ENCODE data around the gene RFFL.

RFFL gene

DNA sequence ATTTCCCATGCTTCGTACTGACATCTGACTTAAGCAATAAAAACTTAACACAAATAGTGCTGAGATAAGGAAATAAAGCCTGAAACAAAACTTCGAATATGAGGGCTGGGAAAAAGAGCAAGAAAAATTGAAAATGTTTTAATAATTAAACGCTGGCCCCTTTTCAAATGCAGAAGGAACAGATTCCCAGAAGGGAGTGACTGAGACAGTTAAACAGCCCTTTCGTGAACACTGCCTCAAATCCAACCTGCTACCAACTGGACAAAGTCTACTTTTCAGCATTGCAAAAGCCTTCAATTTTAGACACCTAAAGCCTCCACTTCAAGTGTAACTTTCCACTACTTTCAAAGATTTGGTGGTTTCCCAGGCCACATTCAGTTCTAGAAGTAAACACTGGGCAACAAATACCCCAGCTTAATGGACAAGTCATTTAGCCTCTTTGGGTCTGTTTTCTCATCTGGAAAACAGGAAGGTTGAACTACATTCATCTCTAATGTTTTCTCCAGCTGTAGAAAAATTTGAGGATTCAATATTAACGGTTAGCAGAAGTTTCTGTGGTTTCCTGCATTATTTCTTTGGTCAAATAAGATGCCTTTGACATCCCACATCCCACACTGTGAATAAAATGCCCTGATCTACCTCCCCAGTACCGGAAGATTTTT lies 11.8 kb downstream of the RFFL start:
- Histone ChIP-seq H3K4me3 (ENCODE audit: low read depth, low read length) (no peak overlapping the region), H3K27ac (peak overlapping the region; percentile 20)
- peak; percentile 4 for DNase-seq

DNA sequence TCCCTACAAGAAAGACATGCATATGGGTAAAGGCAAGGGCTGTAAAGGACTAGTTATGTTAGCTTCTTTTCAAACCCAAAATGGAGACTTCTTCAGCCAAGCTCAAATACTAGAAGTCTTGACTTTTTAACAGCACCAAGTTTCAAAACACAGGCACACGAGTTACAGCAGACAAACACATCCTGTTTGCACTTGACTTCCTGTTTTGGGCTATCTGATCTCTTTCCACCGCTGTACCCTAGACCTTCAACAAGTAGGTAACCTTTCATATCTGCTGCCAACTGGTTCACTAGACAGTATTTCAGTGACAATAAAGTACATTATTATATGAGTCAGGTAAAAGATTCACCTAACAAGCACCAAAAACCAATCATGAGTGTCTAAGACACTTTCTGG lies 12.3 kb downstream of the RFFL start:
- Histone ChIP-seq H3K27ac (peak overlapping the region; percentile 20), H3K36me3 (replicated peaks) (no peaks in the 10 kb centered on the region), H3K27me3 (replicated peaks) (no peaks in the 10 kb centered on the region), H3K4me3 (ENCODE audit: low read depth, low read length) (no peak overlapping the region)
- TF ChIP-seq, protein P1, sequence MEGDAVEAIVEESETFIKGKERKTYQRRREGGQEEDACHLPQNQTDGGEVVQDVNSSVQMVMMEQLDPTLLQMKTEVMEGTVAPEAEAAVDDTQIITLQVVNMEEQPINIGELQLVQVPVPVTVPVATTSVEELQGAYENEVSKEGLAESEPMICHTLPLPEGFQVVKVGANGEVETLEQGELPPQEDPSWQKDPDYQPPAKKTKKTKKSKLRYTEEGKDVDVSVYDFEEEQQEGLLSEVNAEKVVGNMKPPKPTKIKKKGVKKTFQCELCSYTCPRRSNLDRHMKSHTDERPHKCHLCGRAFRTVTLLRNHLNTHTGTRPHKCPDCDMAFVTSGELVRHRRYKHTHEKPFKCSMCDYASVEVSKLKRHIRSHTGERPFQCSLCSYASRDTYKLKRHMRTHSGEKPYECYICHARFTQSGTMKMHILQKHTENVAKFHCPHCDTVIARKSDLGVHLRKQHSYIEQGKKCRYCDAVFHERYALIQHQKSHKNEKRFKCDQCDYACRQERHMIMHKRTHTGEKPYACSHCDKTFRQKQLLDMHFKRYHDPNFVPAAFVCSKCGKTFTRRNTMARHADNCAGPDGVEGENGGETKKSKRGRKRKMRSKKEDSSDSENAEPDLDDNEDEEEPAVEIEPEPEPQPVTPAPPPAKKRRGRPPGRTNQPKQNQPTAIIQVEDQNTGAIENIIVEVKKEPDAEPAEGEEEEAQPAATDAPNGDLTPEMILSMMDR (IDR thresholded peaks at IDR 0.05; ENCODE audit: low read depth, low read length, missing control alignments) = no peak
- DNase-seq = no peak
- in situ Hi-C loops (cut with HindIII; ENCODE audit: low pct_ligation_motif_present, low sequenced_read_pairs) = no loop called here

More for the DNA sequence above, 11.8 kb downstream of the RFFL start:
- TF ChIP-seq, protein P1 (IDR thresholded peaks at IDR 0.05; ENCODE audit: low read depth, low read length, missing control alignments) = no peak
- Histone ChIP-seq H3K36me3 (replicated peaks) (no peaks in the 10 kb centered on the region), H3K27me3 (replicated peaks) (no peaks in the 10 kb centered on the region)
- in situ Hi-C loops (cut with HindIII; ENCODE audit: low pct_ligation_motif_present, low sequenced_read_pairs) = no loop called here

DNA sequence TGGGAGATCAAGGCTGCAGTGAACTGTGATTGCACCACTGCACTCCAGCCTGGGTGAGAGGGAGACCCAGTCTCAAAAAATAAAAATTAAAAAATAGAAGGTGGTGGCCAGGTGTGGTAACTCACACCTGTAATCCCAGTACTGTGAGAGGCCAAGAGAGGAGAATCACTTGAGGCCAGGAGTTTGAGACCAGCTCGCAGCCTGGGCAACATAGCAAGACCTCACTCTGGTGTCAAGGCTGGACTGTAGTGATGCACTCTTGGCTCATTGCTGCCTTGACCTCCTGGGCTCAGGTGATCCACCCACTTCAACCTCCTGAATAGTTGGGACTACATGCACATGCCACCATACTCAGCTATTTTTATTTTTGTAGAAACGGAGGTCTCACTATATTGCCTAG lies 13.3 kb downstream of the RFFL start:
- Histone ChIP-seq H3K4me3 (ENCODE audit: low read depth, low read length) (no peak overlapping the region), H3K27ac (no peak overlapping the region), H3K36me3 (replicated peaks) (no peaks in the 10 kb centered on the region), H3K27me3 (replicated peaks) (no peaks in the 10 kb centered on the region)
- TF ChIP-seq, protein P1 (IDR thresholded peaks at IDR 0.05; ENCODE audit: low read depth, low read length, missing control alignments) = no peak
- DNase-seq = no peak
- in situ Hi-C loops (cut with HindIII; ENCODE audit: low pct_ligation_motif_present, low sequenced_read_pairs) = no loop called here

DNA sequence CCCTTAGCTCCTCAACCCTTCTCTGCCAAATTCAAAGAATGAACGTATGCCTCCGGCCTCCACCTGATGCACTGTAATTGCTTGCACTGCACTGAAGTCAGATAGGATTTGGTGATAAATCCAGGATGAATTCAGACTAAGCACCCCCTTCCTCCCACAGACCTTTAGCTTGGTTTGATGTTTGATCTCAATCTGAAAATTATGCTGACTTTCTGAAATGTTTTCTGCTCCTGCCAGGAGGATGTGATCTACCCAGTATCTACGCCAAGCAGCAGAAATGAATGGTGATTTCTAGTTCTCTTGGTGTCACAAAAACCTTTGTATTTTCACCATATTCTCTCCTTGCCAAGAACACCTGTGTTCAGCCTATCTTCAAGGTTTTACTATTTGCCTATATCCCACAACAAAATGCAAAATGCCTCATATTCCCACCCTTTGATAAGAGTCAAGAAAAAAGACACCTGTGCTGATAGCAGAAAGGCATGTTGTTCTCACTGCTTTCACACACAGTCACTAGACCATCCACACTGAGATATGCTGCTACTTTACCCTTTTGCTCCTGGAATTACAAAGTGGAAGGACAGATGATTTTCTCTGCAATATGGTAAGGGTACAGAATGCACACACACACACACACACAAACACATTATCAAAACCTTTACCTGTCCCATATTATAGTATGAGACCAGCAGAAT lies 14.7 kb downstream of the RFFL start:
- Histone ChIP-seq H3K36me3 (replicated peaks) (no peaks in the 10 kb centered on the region), H3K27ac (no peak overlapping the region), H3K27me3 (replicated peaks) (no peaks in the 10 kb centered on the region), H3K4me3 (ENCODE audit: low read depth, low read length) (no peak overlapping the region)
- in situ Hi-C loops (cut with HindIII; ENCODE audit: low pct_ligation_motif_present, low sequenced_read_pairs) = no loop called here
- TF ChIP-seq, protein P1 (IDR thresholded peaks at IDR 0.05; ENCODE audit: low read depth, low read length, missing control alignments) = no peak
- no peak for DNase-seq

DNA sequence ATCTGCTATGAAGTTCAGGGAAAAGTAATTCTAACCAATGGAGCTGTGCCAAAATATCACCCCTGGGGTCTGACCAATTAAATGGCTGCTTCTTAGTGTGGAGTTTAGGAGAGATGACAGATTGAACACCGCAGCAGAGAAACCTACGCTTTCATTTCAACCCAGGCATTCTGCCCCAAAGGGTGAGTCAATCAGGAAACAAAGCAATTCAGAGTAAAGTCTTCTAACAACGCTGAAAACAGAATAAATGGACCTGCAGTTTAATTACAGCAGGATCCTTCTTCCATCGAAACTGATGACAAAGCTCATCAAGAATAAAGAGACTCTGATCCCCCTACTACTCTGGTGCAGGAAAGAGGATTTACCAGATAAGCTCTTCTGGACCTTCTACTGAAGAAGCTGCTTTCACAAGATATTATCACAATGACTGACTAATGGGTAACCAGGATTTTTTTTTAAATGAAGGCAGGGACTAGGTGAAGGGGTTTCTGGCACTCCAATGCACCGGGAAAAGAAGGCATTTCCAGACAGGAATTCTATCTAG lies 16.7 kb downstream of the RFFL start:
- Histone ChIP-seq H3K27me3 (replicated peaks) (no peaks in the 10 kb centered on the region), H3K36me3 (replicated peaks) (no peaks in the 10 kb centered on the region), H3K27ac (no peak overlapping the region), H3K4me3 (ENCODE audit: low read depth, low read length) (no peak overlapping the region)
- in situ Hi-C loops (cut with HindIII; ENCODE audit: low pct_ligation_motif_present, low sequenced_read_pairs) = no loop called here
- TF ChIP-seq, protein P1 (IDR thresholded peaks at IDR 0.05; ENCODE audit: low read depth, low read length, missing control alignments) = no peak
- peak; percentile 31 for DNase-seq

Measured in brain microvascular endothelial cell (primary cell).